GM23338 (cell line): Measurements from ENCODE around the gene FARSB. TPM values are rescaled to one million over a fixed set of nuclear protein-coding genes. Genes with fewer than 3 reads are reported as not detected.

Experiments used
- ATAC-seq: fragments of 200-7000 bp; cut with Tn5 transposase; 3 replicates; pipeline ENCODE4 v1.9.1; 2020
- DNase-seq: peaks from one replicate; pipeline ENCODE4 v3.0.0-alpha.2; 2015; ENCODE audit warnings: low spot score
- H2AFZ ChIP-seq: fragments of 200-600 bp; sonication (generic); 2 replicates; pipeline ENCODE4 v1.8.0; 2016; ENCODE audit warnings: antibody characterized with exemption, mild to moderate bottlenecking, moderate library complexity
- H3F3A ChIP-seq: fragments of 200-600 bp; sonication (generic); replicated peaks from 2 replicates; pipeline ENCODE4 v1.8.0; 2017; ENCODE audit warnings: antibody characterized with exemption, mixed run types, low read depth
- H3K27ac ChIP-seq: fragments of 200-600 bp; sonication (generic); 2 replicates; pipeline ENCODE4 v1.6.1; 2016; ENCODE audit warnings: low read depth
- H3K27me3 ChIP-seq: fragments of 200-600 bp; sonication (generic); 2 replicates; pipeline ENCODE4 v1.8.0; 2016; ENCODE audit warnings: mild to moderate bottlenecking, mixed run types, moderate library complexity; ENCODE audit not compliant: insufficient read depth
- H3K36me3 ChIP-seq: fragments of 200-600 bp; sonication (generic); 2 replicates; pipeline ENCODE4 v1.8.0; 2016; ENCODE audit warnings: mild to moderate bottlenecking; ENCODE audit not compliant: insufficient read depth
- H3K4me1 ChIP-seq: fragments of 200-600 bp; sonication (generic); 2 replicates; pipeline ENCODE4 v1.8.0; 2016; ENCODE audit warnings: mild to moderate bottlenecking, moderate library complexity; ENCODE audit not compliant: insufficient read depth
- H3K4me2 ChIP-seq: fragments of 200-600 bp; sonication (generic); 2 replicates; pipeline ENCODE4 v1.7.1; 2017; ENCODE audit warnings: mixed run types
- H3K4me3 ChIP-seq: fragments of 200-600 bp; sonication (generic); 2 replicates; pipeline ENCODE4 v1.6.1; 2016; ENCODE audit warnings: mixed run types
- H3K79me2 ChIP-seq: fragments of 200-600 bp; sonication (generic); replicated peaks from 2 replicates; pipeline ENCODE4 v1.8.0; 2017; ENCODE audit warnings: mild to moderate bottlenecking; ENCODE audit not compliant: insufficient read depth
- H3K9me2 ChIP-seq: fragments of 200-600 bp; sonication (generic); 2 replicates; pipeline ENCODE4 v1.8.0; 2017; ENCODE audit not compliant: insufficient read depth
- H4K20me1 ChIP-seq: fragments of 200-600 bp; sonication (generic); replicated peaks from 2 replicates; pipeline ENCODE4 v1.8.0; 2017; ENCODE audit warnings: mild to moderate bottlenecking; ENCODE audit not compliant: insufficient read depth
- H3K27ac Mint-ChIP-seq: 2 replicates; pipeline ENCODE4 v1.8.0; 2020; ENCODE audit warnings: inconsistent platforms, mild to moderate bottlenecking, moderate library complexity, mixed read lengths
- H3K27me3 Mint-ChIP-seq: 3 replicates; pipeline ENCODE4 v1.8.0; 2022; ENCODE audit warnings: low read depth, mild to moderate bottlenecking, moderate library complexity, mixed read lengths, inconsistent platforms; ENCODE audit not compliant: insufficient read depth, poor library complexity
- H3K36me3 Mint-ChIP-seq: 3 replicates; pipeline ENCODE4 v1.8.0; 2021; ENCODE audit warnings: low read depth, mild to moderate bottlenecking, inconsistent platforms, moderate library complexity, mixed read lengths
- H3K4me1 Mint-ChIP-seq: 3 replicates; pipeline ENCODE4 v1.8.0; 2020; ENCODE audit warnings: mild to moderate bottlenecking, inconsistent platforms, mixed read lengths
- H3K4me3 Mint-ChIP-seq: 3 replicates; pipeline ENCODE4 v1.8.0; 2021; ENCODE audit warnings: moderate library complexity, mild to moderate bottlenecking, inconsistent platforms, mixed read lengths
- H3K9me3 Mint-ChIP-seq: 3 replicates; pipeline ENCODE4 v1.8.0; 2020; ENCODE audit warnings: moderate library complexity, mild to moderate bottlenecking, inconsistent platforms, mixed read lengths
- ETS1 ChIP-seq: IDR thresholded peaks from 2 replicates; pipeline ENCODE4 v1.6.1; 2016; ENCODE audit warnings: antibody characterized with exemption
- JUNB ChIP-seq: IDR thresholded peaks from one replicate; pipeline ENCODE4 v1.6.1; 2016; ENCODE audit warnings: antibody characterized with exemption; ENCODE audit not compliant: unreplicated experiment
- NANOG ChIP-seq: IDR thresholded peaks from 2 replicates; pipeline ENCODE4 v1.6.1; 2016; ENCODE audit warnings: antibody characterized with exemption, borderline replicate concordance
- POLR2AphosphoS5 ChIP-seq: IDR thresholded peaks from 2 replicates; pipeline ENCODE4 v1.6.1; 2016; ENCODE audit warnings: antibody characterized with exemption, low read depth
- REST ChIP-seq: IDR thresholded peaks from one replicate; pipeline ENCODE4 v1.6.1; 2018; ENCODE audit warnings: antibody characterized with exemption; ENCODE audit not compliant: unreplicated experiment
- STAT1 ChIP-seq: IDR thresholded peaks from one replicate; pipeline ENCODE4 v1.6.1; 2016; ENCODE audit warnings: antibody characterized with exemption; ENCODE audit not compliant: unreplicated experiment
- ZNF114 ChIP-seq: fragments of 250-450 bp; sonication (Bioruptor Pico); IDR thresholded peaks from 2 replicates; pipeline ENCODE4 v1.5.0; 2020; ENCODE audit warnings: mild to moderate bottlenecking, moderate library complexity
- polyA plus RNA-seq: library from polyadenylated mRNA; unstranded; fragments of >200 nt; fragmentation: Nextera tagmentation; extraction: Ambion mirVana; gene quantifications from 2 replicates; pipeline ENCODE4 v1.2.1, GENCODE V29; 2016
- total RNA-seq: library from RNA; depleted of rRNA; stranded (reverse); fragments of >200 nt; shearing (Covaris generic); gene quantifications from 2 replicates; pipeline ENCODE4 v1.2.3, GENCODE V29; 2014
- TF ChIP-seq, protein P1 (sequence below): fragments of 250-450 bp; sonication (Bioruptor Pico); IDR thresholded peaks from 2 replicates; pipeline ENCODE4 v1.5.0; 2020; ENCODE audit warnings: mild to moderate bottlenecking, moderate library complexity
- TF ChIP-seq, protein P2 (sequence below), 2 experiments: fragments of 200-600 bp in 1 of 2; sonication (generic) in 1 of 2; conservative IDR thresholded peaks; 2 replicates each; pipeline versions ENCODE4 v1.5.1 to v1.6.1; 2016 to 2017; ENCODE audit warnings: antibody characterized with exemption in 2 of 2, low read depth in 2 of 2, mild to moderate bottlenecking in 2 of 2, moderate library complexity in 1 of 2

FARSB gene
- total and polyA plus RNA-seq, 2 experiments from 2014 or later, result 32.5 to 40.0 TPM

DNA sequence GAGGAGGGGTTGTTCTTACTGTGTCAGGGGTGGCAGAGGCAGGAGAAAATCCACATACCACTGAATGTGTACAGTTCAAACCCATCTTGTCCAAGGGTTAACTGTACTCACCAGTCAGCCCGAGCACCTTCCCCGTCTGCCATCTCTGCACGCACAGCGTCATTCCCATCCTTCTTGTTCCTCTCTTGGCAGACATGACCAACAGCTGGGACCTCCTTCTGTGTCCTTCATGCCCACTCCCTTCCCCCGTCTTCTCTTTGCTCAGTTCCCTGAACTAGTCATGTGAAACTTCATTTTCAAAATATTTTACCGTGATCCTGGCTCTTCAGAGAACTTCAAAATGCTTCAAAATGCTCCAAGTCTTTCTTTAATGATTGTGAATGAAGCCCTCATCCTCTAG lies 92.0 kb downstream of the FARSB start (continued):
- TF ChIP-seq, protein P1, sequence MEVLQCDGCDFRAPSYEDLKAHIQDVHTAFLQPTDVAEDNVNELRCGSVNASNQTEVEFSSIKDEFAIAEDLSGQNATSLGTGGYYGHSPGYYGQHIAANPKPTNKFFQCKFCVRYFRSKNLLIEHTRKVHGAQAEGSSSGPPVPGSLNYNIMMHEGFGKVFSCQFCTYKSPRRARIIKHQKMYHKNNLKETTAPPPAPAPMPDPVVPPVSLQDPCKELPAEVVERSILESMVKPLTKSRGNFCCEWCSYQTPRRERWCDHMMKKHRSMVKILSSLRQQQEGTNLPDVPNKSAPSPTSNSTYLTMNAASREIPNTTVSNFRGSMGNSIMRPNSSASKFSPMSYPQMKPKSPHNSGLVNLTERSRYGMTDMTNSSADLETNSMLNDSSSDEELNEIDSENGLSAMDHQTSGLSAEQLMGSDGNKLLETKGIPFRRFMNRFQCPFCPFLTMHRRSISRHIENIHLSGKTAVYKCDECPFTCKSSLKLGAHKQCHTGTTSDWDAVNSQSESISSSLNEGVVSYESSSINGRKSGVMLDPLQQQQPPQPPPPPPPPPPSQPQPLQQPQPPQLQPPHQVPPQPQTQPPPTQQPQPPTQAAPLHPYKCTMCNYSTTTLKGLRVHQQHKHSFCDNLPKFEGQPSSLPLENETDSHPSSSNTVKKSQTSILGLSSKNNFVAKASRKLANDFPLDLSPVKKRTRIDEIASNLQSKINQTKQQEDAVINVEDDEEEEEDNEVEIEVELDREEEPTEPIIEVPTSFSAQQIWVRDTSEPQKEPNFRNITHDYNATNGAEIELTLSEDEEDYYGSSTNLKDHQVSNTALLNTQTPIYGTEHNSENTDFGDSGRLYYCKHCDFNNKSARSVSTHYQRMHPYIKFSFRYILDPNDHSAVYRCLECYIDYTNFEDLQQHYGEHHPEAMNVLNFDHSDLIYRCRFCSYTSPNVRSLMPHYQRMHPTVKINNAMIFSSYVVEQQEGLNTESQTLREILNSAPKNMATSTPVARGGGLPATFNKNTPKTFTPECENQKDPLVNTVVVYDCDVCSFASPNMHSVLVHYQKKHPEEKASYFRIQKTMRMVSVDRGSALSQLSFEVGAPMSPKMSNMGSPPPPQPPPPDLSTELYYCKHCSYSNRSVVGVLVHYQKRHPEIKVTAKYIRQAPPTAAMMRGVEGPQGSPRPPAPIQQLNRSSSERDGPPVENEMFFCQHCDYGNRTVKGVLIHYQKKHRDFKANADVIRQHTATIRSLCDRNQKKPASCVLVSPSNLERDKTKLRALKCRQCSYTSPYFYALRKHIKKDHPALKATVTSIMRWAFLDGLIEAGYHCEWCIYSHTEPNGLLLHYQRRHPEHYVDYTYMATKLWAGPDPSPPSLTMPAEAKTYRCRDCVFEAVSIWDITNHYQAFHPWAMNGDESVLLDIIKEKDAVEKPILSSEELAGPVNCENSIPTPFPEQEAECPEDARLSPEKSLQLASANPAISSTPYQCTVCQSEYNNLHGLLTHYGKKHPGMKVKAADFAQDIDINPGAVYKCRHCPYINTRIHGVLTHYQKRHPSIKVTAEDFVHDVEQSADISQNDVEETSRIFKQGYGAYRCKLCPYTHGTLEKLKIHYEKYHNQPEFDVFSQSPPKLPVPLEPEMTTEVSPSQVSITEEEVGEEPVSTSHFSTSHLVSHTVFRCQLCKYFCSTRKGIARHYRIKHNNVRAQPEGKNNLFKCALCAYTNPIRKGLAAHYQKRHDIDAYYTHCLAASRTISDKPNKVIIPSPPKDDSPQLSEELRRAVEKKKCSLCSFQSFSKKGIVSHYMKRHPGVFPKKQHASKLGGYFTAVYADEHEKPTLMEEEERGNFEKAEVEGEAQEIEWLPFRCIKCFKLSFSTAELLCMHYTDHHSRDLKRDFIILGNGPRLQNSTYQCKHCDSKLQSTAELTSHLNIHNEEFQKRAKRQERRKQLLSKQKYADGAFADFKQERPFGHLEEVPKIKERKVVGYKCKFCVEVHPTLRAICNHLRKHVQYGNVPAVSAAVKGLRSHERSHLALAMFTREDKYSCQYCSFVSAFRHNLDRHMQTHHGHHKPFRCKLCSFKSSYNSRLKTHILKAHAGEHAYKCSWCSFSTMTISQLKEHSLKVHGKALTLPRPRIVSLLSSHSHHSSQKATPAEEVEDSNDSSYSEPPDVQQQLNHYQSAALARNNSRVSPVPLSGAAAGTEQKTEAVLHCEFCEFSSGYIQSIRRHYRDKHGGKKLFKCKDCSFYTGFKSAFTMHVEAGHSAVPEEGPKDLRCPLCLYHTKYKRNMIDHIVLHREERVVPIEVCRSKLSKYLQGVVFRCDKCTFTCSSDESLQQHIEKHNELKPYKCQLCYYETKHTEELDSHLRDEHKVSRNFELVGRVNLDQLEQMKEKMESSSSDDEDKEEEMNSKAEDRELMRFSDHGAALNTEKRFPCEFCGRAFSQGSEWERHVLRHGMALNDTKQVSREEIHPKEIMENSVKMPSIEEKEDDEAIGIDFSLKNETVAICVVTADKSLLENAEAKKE (CRISPR knock-in tag), result no peak
- TF ChIP-seq STAT1, result no peak
- TF ChIP-seq, protein P2, sequence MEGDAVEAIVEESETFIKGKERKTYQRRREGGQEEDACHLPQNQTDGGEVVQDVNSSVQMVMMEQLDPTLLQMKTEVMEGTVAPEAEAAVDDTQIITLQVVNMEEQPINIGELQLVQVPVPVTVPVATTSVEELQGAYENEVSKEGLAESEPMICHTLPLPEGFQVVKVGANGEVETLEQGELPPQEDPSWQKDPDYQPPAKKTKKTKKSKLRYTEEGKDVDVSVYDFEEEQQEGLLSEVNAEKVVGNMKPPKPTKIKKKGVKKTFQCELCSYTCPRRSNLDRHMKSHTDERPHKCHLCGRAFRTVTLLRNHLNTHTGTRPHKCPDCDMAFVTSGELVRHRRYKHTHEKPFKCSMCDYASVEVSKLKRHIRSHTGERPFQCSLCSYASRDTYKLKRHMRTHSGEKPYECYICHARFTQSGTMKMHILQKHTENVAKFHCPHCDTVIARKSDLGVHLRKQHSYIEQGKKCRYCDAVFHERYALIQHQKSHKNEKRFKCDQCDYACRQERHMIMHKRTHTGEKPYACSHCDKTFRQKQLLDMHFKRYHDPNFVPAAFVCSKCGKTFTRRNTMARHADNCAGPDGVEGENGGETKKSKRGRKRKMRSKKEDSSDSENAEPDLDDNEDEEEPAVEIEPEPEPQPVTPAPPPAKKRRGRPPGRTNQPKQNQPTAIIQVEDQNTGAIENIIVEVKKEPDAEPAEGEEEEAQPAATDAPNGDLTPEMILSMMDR (conservative IDR thresholded peaks at IDR 0.05; ENCODE audit: low read depth in 2 of 2), result no peak

GRCh38 chr2:222563106-222563718 lies 92.7 kb downstream of the FARSB start:
- no peak overlapping the region for H3K4me3 ChIP-seq
- no peaks in the 10 kb centered on the region for H3F3A ChIP-seq
- H3K4me2 ChIP-seq, result no peak overlapping the region
- no peak for ATAC-seq
- H2AFZ ChIP-seq, result no peak overlapping the region
- no peak overlapping the region for H3K27ac ChIP-seq
- Mint-ChIP-seq H3K27me3 (peaks cover 2% of the 10 kb centered on the region), H3K9me3 (no peaks in the 10 kb centered on the region), H3K4me3 (no peak overlapping the region), H3K4me1 (peaks cover 3% of the 10 kb centered on the region; the same call in 1 of the 3 replicates), H3K27ac (no peak overlapping the region), H3K36me3 (0 out of 3 replicates have a peak, but pooled peaks cover 5% of the 10 kb centered on the region)
- H3K9me2 ChIP-seq, result no peaks in the 10 kb centered on the region
- no peaks in the 10 kb centered on the region for H3K27me3 ChIP-seq
- peaks cover 6% of the 10 kb centered on the region for H4K20me1 ChIP-seq
- no peaks in the 10 kb centered on the region for H3K4me1 ChIP-seq
- no peak for DNase-seq
- no peaks in the 10 kb centered on the region for H3K79me2 ChIP-seq
- no peaks in the 10 kb centered on the region for H3K36me3 ChIP-seq
- TF ChIP-seq ZNF114 (CRISPR knock-in tag), result no peak
- no peak for TF ChIP-seq JUNB
- no peak for TF ChIP-seq ETS1
- TF ChIP-seq, protein P2 (conservative IDR thresholded peaks at IDR 0.05; ENCODE audit: low read depth in 2 of 2), result no peak
- no peak for TF ChIP-seq POLR2AphosphoS5
- no peak for TF ChIP-seq NANOG
- no peak for TF ChIP-seq REST
- no peak for TF ChIP-seq STAT1
